A549 treated with GW870086 at 1 μM for 4 hours (cell line): ENCODE results near the gene CRIP2. TPM values are rescaled to one million over a fixed set of nuclear protein-coding genes. Genes with fewer than 3 reads are reported as not detected.

Source experiments
- total RNA-seq: library from RNA; stranded (reverse); fragments of 200-300 nt; extraction: Qiagen RNA extraction; gene quantifications from 5 replicates; pipeline ENCODE4 v1.2.3, GENCODE V29; 2022; ENCODE audit warnings: low read depth

The CRIP2 gene
- 124 to 214 TPM (median 194 TPM) in 5 replicates for total RNA-seq

GRCh38 chr14:105474483-105475268, at the start of gene CRIP2:
Gene CRIP2 (plus strand): TSS chr14:105474821. CDS start chr14:105474863, 42 bp downstream.

GRCh38 chr14:105486163-105486973, 11.7 kb downstream of the CRIP2 start, which contains the start of gene CRIP1:
Gene CRIP1 (plus strand): TSS chr14:105486886. CDS start chr14:105487260, 374 bp downstream.

GRCh38 chr14:105490572-105491365, 16.1 kb downstream of the CRIP2 start, which contains the start of gene TEDC1:
Gene TEDC1 (plus strand): TSS chr14:105491246. CDS start chr14:105491376, 130 bp downstream.

GRCh38 chr14:105525861-105526775, 51.5 kb downstream of the CRIP2 start, which contains the start of gene TMEM121:
Gene TMEM121 (plus strand): TSS chr14:105526583. CDS start chr14:105528835, 2,252 bp downstream.

Other genes with a start within 250 kb of the CRIP2 start
- 31.1 to 44.6 TPM (median 41.2 TPM) in 5 replicates for gene BTBD6, start 226.3 kb upstream of the CRIP2 start, total RNA-seq
- 22.2 to 28.7 TPM (median 27.7 TPM) in 5 replicates for gene BRF1, start 173.8 kb upstream of the CRIP2 start, total RNA-seq
- gene PACS2, start 160.1 kb upstream of the CRIP2 start, total RNA-seq: 19.6 to 29.2 TPM (median 26.5 TPM) in 5 replicates
- gene TEX22, start 76.3 kb upstream of the CRIP2 start, total RNA-seq: 0.14 to 0.52 TPM (median 0.23 TPM) in 4 of 5 replicates, not detected in the other
- gene MTA1, start 55.0 kb upstream of the CRIP2 start, total RNA-seq: 57.3 to 82.9 TPM (median 78.9 TPM) in 5 replicates
- gene CRIP1, start 12.1 kb downstream of the CRIP2 start, total RNA-seq: 1,759 to 2,006 TPM (median 1,923 TPM) in 5 replicates
- 33.9 to 47.0 TPM (median 44.7 TPM) in 5 replicates for gene TEDC1, start 16.4 kb downstream of the CRIP2 start, total RNA-seq
- 4.6 to 8.8 TPM (median 8.2 TPM) in 5 replicates for gene TMEM121, start 51.8 kb downstream of the CRIP2 start, total RNA-seq